Measurements from ENCODE around the gene OR10H3. TPM values are rescaled to one million over a fixed set of nuclear protein-coding genes. Genes with fewer than 3 reads are reported as not detected.

The OR10H3 gene
- total and polyA plus RNA-seq, 2 of the 13 experiments (the other 11 are each of a cell fraction or from before 2014, with no cell fraction given) = not detected

DNA sequence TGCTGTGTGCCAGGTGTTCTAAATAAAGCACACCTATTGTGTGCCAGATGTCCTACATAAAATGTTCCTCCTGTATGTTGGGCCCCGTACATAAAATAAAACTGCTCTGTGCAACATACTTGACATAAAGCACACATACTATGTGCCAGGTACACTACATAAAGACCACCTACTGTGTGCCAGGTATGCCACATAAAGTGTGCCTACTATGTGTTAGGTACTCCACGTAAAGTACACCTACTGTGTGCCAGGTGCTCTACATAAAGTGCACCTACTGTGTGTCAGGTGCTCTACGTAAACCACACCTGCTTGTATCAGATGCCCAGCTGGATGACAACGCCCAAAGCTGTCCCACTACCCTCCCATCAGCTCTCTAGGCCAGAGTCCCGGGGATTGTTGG, 43.9 kb downstream of the OR10H3 start:
- CTCF ChIA-PET (ENCODE audit: low intra/inter-chr PET ratio, low total read pairs) = no interaction called here
- TF ChIP-seq PRMT3 (CRISPR knock-in tag; IDR thresholded peaks at IDR 0.05; ENCODE audit: borderline replicate concordance, low read depth) = no peak
- no peak for TF ChIP-seq ZNF580 (CRISPR knock-in tag; IDR thresholded peaks at IDR 0.05; ENCODE audit: borderline replicate concordance, low read depth)
- TF ChIP-seq, protein P1, sequence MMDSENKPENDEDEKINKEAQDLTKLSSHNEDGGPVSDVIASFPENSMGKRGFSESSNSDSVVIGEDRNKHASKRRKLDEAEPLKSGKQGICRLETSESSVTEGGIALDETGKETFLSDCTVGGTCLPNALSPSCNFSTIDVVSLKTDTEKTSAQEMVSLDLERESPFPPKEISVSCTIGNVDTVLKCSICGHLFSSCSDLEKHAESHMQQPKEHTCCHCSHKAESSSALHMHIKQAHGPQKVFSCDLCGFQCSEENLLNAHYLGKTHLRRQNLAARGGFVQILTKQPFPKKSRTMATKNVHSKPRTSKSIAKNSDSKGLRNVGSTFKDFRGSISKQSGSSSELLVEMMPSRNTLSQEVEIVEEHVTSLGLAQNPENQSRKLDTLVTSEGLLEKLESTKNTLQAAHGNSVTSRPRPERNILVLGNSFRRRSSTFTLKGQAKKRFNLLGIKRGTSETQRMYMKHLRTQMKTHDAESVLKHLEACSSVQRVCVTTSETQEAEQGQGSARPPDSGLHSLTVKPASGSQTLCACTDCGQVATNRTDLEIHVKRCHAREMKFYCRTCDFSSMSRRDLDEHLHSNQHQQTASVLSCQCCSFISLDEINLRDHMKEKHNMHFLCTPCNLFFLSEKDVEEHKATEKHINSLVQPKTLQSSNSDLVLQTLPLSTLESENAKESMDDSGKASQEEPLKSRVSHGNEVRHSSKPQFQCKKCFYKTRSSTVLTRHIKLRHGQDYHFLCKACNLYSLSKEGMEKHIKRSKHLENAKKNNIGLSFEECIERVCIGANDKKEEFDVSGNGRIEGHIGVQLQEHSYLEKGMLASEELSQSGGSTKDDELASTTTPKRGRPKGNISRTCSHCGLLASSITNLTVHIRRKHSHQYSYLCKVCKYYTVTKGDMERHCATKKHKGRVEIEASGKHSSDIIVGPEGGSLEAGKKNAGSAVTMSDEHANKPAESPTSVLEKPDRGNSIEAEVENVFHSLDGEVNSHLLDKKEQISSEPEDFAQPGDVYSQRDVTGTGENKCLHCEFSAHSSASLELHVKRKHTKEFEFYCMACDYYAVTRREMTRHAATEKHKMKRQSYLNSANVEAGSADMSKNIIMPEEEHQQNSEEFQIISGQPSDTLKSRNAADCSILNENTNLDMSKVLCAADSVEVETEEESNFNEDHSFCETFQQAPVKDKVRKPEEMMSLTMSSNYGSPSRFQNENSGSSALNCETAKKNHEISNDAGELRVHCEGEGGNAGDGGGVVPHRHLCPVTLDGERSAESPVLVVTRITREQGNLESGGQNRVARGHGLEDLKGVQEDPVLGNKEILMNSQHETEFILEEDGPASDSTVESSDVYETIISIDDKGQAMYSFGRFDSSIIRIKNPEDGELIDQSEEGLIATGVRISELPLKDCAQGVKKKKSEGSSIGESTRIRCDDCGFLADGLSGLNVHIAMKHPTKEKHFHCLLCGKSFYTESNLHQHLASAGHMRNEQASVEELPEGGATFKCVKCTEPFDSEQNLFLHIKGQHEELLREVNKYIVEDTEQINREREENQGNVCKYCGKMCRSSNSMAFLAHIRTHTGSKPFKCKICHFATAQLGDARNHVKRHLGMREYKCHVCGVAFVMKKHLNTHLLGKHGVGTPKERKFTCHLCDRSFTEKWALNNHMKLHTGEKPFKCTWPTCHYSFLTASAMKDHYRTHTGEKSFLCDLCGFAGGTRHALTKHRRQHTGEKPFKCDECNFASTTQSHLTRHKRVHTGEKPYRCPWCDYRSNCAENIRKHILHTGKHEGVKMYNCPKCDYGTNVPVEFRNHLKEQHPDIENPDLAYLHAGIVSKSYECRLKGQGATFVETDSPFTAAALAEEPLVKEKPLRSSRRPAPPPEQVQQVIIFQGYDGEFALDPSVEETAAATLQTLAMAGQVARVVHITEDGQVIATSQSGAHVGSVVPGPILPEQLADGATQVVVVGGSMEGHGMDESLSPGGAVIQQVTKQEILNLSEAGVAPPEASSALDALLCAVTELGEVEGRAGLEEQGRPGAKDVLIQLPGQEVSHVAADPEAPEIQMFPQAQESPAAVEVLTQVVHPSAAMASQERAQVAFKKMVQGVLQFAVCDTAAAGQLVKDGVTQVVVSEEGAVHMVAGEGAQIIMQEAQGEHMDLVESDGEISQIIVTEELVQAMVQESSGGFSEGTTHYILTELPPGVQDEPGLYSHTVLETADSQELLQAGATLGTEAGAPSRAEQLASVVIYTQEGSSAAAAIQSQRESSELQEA (CRISPR knock-in tag; IDR thresholded peaks at IDR 0.05; ENCODE audit: not compliant biosample characterization) = no peak
- peak; percentile 95 for TF ChIP-seq ZKSCAN1 (IDR thresholded peaks at IDR 0.05; ENCODE audit: low read length)
- in situ Hi-C loops (cut with HindIII; ENCODE audit: extremely low pct_ligation_motif_present, low pct_unique_long_range_greater_than_20kb) = no loop called here

More for the DNA sequence above, 43.9 kb downstream of the OR10H3 start:
- Histone ChIP-seq H3K9ac (ENCODE audit: insufficient read depth, low read depth, low read length) (no peak overlapping the region), H3K4me2 (ENCODE audit: low read depth, low read length) (no peak overlapping the region), H2AFZ (ENCODE audit: low read length) (no peak overlapping the region), H3K27ac (ENCODE audit: extremely low read length, insufficient read depth, low read length) (no peak overlapping the region), H4K20me1 (ENCODE audit: insufficient read depth, low read length) (no peaks in the 10 kb centered on the region), H3K36me3 (replicated peaks in 1 of 2; ENCODE audit: control insufficient read depth in 1 of 2, insufficient read depth in 2 of 2, low read length in 2 of 2) (no peaks in the 10 kb centered on the region), H3K4me1 (ENCODE audit: insufficient read depth, low read length) (no peaks in the 10 kb centered on the region), H3K4me3 (replicated peaks in 1 of 3; ENCODE audit: insufficient read depth in 1 of 3, low read depth in 2 of 3, low read length in 3 of 3) (no peak overlapping the region), H3K9me3 (ENCODE audit: low read length) (no peaks in the 10 kb centered on the region), H3K79me2 (ENCODE audit: insufficient read depth, low read length) (no peaks in the 10 kb centered on the region), H3K27me3 (ENCODE audit: control insufficient read depth in 1 of 2, insufficient read depth in 2 of 2, low read length in 2 of 2) (no peaks in the 10 kb centered on the region)
- DNase-seq (ENCODE audit: low spot score) (no peak), FAIRE-seq (no peak), ATAC-seq (no peak)
- BruUV-seq (replicated peaks) = no TSS peak
- POLR2A ChIA-PET = no interaction called here
- 0% methylated on average over 1 of the region's 5 CpGs for WGBS (ENCODE audit: low lambda C conversion rate)
- intact Hi-C loops (cut with micrococcal nuclease; ENCODE audit: unreplicated experiment) = no loop called here
